Vagina (tissue), 2 donors: ENCODE measurements around the gene RAB6D.
"Not testable (repeated sequence)": the region's sequence is repeated elsewhere in the genome, so short reads cannot be mapped to it uniquely, and the experiment has no call there.

Experiments used
- CTCF ChIP-seq, 3 experiments: fragments of 450-650 bp in 2 of 3; fragments of 200-600 bp in 1 of 3; sonication (generic) in 1 of 3; IDR thresholded peaks; one replicate each; pipeline ENCODE4 v1.5.1; 2017 to 2019; ENCODE audit warnings: antibody characterized with exemption in 3 of 3, mild to moderate bottlenecking in 2 of 3, moderate library complexity in 2 of 3
- POLR2A ChIP-seq, 2 donors: fragments of 450-650 bp; IDR thresholded peaks; one replicate each; pipeline ENCODE4 v1.6.1; 2017; ENCODE audit warnings: antibody characterized with exemption in 2 of 2, mild to moderate bottlenecking in 2 of 2, moderate library complexity in 2 of 2

GRCh38 chr2:131395024-131395645 lies 31.2 kb upstream of the RAB6D start:
- TF ChIP-seq CTCF, POLR2A (IDR thresholded peaks at IDR 0.05): not testable (repeated sequence)
